Stimulated activated CD8-positive, alpha-beta memory T cell treated with anti-CD3 and anti-CD28 coated beads, Interleukin-15, amount 100 ng/mL, for 48 hours (primary cell): ENCODE data around the gene INTS2.
"Not testable (repeated sequence)": the region's sequence is repeated elsewhere in the genome, so short reads cannot be mapped to it uniquely, and the experiment has no call there.

Experiments
- DNase-seq, 2 donors: peaks; one replicate each; pipeline ENCODE4 v3.0.0-alpha.2; 2020; ENCODE audit warnings: low read depth in 2 of 2

Gene INTS2

GRCh38 chr17:61821655-61822054, 106.1 kb downstream of the INTS2 start:
- no peak for DNase-seq

DNA sequence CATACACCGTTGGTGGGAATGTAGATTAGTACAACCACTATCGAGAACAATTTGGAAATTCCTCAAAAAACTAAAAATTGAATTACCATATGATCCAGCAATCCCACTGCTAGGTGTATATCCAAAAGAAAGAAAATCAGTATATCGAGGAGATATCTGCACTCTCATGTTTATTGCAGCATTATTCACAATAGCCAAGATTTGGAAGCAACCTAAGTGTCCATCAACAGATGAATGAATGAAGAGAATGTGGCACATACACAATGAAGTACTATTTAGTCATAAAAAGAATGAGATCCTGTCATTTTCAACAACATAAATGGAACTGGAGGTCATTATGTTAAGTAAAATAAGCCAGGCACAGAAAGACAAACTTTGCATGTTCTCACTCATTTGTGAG, 108.5 kb downstream of the INTS2 start:
- DNase-seq, result not testable (repeated sequence)

GRCh38 chr17:61818225-61818624, 109.6 kb downstream of the INTS2 start:
- no peak for DNase-seq

- DNase-seq, result no peak
These were observed 110.3 kb downstream of the INTS2 start for GRCh38 chr17:61817452-61817851.

- no peak for DNase-seq
These were observed 111.2 kb downstream of the INTS2 start for GRCh38 chr17:61816538-61816937.

- no peak for DNase-seq
These were observed 111.8 kb downstream of the INTS2 start for GRCh38 chr17:61815863-61816503.
